GM19455 (cell line): ENCODE measurements around the gene PUSL1.

Source experiments
- ATAC-seq: cut with Tn5 transposase; IDR thresholded peaks from one replicate; pipeline ENCODE4 v1.9.1; 2021; ENCODE audit not compliant: unreplicated experiment

PUSL1 gene

GRCh38 chr1:1336931-1337792, 28.8 kb downstream of the PUSL1 start:
- no peak for ATAC-seq

GRCh38 chr1:1337793-1338147, 29.4 kb downstream of the PUSL1 start:
- no peak for ATAC-seq

GRCh38 chr1:1338278-1338677, 29.9 kb downstream of the PUSL1 start:
- ATAC-seq, result no peak

GRCh38 chr1:1340185-1340584, 31.8 kb downstream of the PUSL1 start:
- ATAC-seq, result no peak

GRCh38 chr1:1340791-1341548, 32.6 kb downstream of the PUSL1 start:
- no peak for ATAC-seq

GRCh38 chr1:1341549-1342021, 33.2 kb downstream of the PUSL1 start:
- no peak for ATAC-seq

GRCh38 chr1:1342061-1342562, 33.7 kb downstream of the PUSL1 start:
- ATAC-seq, result no peak

- no peak for ATAC-seq
Measured at GRCh38 chr1:1342584-1343115, 34.3 kb downstream of the PUSL1 start.

GRCh38 chr1:1343811-1344421, 35.5 kb downstream of the PUSL1 start:
- ATAC-seq, result no peak

GRCh38 chr1:1344655-1345361, 36.4 kb downstream of the PUSL1 start:
- ATAC-seq, result no peak

GRCh38 chr1:1345384-1345783, 37.0 kb downstream of the PUSL1 start:
- no peak for ATAC-seq

GRCh38 chr1:1345860-1346500, 37.6 kb downstream of the PUSL1 start:
- ATAC-seq, result no peak

GRCh38 chr1:1346501-1346890, 38.1 kb downstream of the PUSL1 start:
- no peak for ATAC-seq

GRCh38 chr1:1347026-1347595, 38.7 kb downstream of the PUSL1 start:
- ATAC-seq, result no peak

- no peak for ATAC-seq
Measured at GRCh38 chr1:1347663-1348419, 39.4 kb downstream of the PUSL1 start.

GRCh38 chr1:1348420-1349255, 40.2 kb downstream of the PUSL1 start:
- peak; percentile 21 for ATAC-seq

GRCh38 chr1:1349256-1350012, 41.0 kb downstream of the PUSL1 start, which contains the start of gene DVL1:
DVL1 (minus strand) TSS chr1:1349418; CDS start chr1:1349065, 353 bp downstream.
- peak; percentile 55 for ATAC-seq
